Activated gamma-delta T cell treated with Interleukin-2 at 50 U/mL for 16 hours (primary cell): ENCODE results near the gene CHMP4A.

Source experiments
- DNase-seq: peaks from one replicate; pipeline ENCODE4 v3.0.0-alpha.2; 2020

The CHMP4A gene

GRCh38 chr14:24177041-24177825 is 36.1 kb downstream of the CHMP4A start:
- no peak for DNase-seq

- no peak for DNase-seq
These were observed 36.7 kb downstream of the CHMP4A start for GRCh38 chr14:24176599-24176998.

GRCh38 chr14:24172871-24173281 is 40.4 kb downstream of the CHMP4A start:
- no peak for DNase-seq

- no peak for DNase-seq
These were observed 40.9 kb downstream of the CHMP4A start for GRCh38 chr14:24172261-24172860.

- peak; percentile 83 for DNase-seq
These were observed 41.6 kb downstream of the CHMP4A start, which contains the start of gene REC8 for GRCh38 chr14:24171422-24172260. TSS of gene REC8 (plus strand) at chr14:24172080. CDS start at chr14:24172553, 473 bp downstream.

GRCh38 chr14:24167469-24168114 is 45.7 kb downstream of the CHMP4A start:
- no peak for DNase-seq

- no peak for DNase-seq
These were observed 47.5 kb downstream of the CHMP4A start for GRCh38 chr14:24165785-24166184.

- DNase-seq: no peak
These were observed 48.7 kb downstream of the CHMP4A start for GRCh38 chr14:24164518-24164991.

- DNase-seq: no peak
These were observed 51.2 kb downstream of the CHMP4A start for GRCh38 chr14:24162093-24162492.

- DNase-seq: peak; percentile 97
These were observed 52.2 kb downstream of the CHMP4A start, which contains the start of gene IRF9 for GRCh38 chr14:24160850-24161804. TSS of gene IRF9 (plus strand) at chr14:24161265. CDS start at chr14:24162145, 880 bp downstream.

- no peak for DNase-seq
These were observed 52.8 kb downstream of the CHMP4A start for GRCh38 chr14:24160499-24160849.

- DNase-seq: no peak
These were observed 53.4 kb downstream of the CHMP4A start for GRCh38 chr14:24159777-24160498.
